GM21528 (cell line): ENCODE measurements around the gene CDRT15L2.
"Not testable (repeated sequence)": the region's sequence is repeated elsewhere in the genome, so short reads cannot be mapped to it uniquely, and the experiment has no call there.

Experiments
- ATAC-seq: cut with Tn5 transposase; IDR thresholded peaks from one replicate; pipeline ENCODE4 v1.9.1; 2021; ENCODE audit warnings: mild to moderate bottlenecking, moderate library complexity; ENCODE audit not compliant: unreplicated experiment, low FRiP score

Gene CDRT15L2

GRCh38 chr17:20579424-20579823 lies at the start of gene CDRT15L2:
Gene CDRT15L2, plus strand, starts transcription at chr17:20579724. Its CDS starts 20 bp downstream, at chr17:20579744.
- ATAC-seq = not testable (repeated sequence)

DNA sequence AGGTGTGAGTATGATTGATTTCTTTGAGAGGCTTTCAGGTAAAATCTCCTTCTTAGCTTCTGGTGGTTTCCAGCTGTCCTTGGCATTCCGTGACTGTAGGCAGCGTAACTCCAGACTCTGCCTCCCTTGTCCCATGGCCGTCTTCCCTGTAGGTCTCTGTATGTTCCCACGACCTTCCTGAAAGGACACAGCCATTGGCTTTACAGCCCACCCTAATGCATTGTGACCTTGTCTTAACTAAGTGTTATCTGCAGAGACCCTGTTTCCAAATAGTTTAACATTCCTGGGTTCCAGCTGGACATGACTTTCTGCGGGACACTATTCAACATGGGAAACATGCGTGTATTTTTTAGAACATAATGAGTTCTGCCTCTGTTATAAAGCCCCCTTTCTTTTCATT lies 49.4 kb upstream of the CDRT15L2 start:
- not testable (repeated sequence) for ATAC-seq

GRCh38 chr17:20532544-20533090 lies 46.9 kb upstream of the CDRT15L2 start:
- not testable (repeated sequence) for ATAC-seq

DNA sequence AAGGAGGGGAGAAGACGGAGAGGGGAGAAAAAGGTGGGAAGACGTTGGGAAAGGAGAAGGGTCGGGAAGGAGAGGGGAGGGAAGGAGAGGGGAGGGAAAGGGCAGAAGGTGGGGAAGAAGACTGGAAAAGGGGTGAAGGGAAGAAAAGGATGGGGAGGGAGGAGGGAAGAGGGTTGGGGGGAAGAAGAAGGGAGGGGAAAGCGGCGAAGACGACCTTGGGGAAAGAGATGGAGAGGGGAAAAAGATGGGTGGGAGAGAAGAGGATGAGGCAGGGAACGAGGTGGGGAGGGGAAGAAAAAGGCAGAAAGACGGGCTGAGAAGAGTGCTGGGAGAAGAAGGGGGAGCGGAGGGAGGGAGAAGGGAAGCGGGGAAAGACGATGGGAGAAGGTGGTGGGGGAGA lies 46.3 kb upstream of the CDRT15L2 start:
- ATAC-seq = not testable (repeated sequence)

DNA sequence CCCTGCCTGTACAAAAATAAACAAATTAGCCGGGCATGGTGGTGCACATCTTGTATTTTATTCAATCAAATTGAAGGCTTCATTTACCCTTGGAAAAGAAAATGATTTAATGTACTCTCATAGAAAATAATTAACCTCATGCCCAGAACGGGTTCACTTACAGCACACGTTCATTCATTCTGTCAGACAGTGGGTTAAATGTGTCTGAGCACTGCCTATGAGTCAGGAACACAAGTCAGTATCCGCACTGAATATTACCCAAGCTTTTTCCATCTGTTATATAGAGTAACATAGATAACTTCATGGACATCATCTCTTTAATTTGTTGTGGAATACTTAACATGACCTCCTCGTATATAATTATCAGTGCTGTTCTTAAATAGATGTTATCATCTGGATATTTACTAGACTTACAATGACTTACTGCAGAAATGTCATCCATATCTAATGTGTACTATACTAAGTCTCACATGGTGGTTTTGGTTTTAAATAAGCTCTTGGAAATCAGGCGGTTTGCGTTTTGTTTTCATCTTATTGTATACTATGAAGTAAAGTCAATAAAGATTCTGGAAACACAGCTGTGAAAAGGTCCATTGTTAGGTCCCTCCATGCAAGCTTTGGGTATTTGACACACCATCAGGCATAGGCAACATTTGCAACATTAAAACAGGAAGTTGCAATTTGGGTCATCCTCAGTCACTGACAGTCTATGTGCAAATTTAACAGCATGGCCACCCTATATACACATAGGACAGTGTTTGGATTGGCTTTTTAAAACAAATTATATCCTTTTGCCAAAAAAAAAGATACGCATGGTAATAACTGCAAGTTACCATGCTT lies 44.6 kb upstream of the CDRT15L2 start:
- not testable (repeated sequence) for ATAC-seq

- peak; percentile 96 for ATAC-seq
Measured at GRCh38 chr17:20540414-20540813, 39.1 kb upstream of the CDRT15L2 start.

DNA sequence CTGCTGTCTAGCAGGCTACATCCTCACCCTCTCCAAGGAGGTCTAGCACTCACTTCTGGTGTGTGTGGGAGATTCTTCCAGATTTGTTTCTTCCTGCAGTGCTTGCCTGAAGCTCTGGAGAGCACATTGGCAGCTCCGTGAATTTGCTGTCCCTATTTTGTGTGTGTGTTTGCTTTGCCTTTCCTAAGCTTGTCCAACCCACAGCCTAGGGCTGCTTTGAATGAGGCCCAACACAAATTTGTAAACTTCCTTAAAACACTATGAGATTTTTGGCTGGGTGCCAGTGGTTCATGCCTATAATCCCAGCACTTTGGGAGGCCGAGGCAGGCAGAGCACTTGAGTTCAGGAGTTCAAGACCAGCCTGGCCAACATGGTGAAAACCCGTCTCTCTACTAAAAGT lies 38.7 kb upstream of the CDRT15L2 start:
- not testable (repeated sequence) for ATAC-seq

GRCh38 chr17:20541853-20542546 lies 37.5 kb upstream of the CDRT15L2 start:
- not testable (repeated sequence) for ATAC-seq

DNA sequence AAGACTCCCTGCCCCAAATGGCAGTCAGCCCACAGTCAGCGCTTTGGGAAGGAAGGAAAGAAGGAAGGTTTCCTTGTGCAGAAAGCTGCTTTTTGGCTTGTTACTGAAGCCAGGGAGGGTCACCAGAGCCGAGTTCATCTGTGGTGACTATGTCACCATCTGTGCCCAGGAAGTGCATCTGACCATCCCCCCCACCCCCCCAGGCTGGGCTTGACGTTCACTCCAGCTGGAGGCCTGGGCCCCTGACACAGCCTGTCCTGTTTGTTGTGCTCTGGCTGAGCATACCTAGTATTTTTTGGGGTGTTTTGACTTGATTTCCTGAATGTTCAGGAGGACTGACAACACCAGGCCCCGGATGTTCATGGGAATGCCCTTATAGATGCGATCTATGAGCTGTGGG lies 31.6 kb upstream of the CDRT15L2 start:
- ATAC-seq = not testable (repeated sequence)

DNA sequence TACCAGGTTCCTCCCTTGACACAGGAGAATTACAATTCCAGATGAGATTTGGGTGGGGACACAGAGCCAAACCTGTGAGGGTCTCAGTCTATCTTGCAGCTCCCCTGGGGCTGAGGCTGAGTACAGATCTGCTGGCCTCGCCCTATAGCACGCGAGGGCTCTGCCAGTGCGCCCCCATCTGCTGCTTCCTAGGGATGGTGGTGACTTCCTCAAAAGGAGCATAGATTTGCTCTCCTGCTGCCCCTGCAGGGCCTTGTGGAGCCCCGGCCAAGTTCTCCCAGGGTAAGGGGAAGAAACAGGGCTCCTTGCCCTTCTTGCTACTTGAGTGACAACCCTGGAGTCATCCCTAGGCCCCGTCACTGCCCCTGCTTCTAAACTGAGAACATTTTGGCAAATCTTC lies 26.6 kb upstream of the CDRT15L2 start:
- not testable (repeated sequence) for ATAC-seq

GRCh38 chr17:20554728-20555127 lies 24.8 kb upstream of the CDRT15L2 start:
- ATAC-seq = not testable (repeated sequence)

DNA sequence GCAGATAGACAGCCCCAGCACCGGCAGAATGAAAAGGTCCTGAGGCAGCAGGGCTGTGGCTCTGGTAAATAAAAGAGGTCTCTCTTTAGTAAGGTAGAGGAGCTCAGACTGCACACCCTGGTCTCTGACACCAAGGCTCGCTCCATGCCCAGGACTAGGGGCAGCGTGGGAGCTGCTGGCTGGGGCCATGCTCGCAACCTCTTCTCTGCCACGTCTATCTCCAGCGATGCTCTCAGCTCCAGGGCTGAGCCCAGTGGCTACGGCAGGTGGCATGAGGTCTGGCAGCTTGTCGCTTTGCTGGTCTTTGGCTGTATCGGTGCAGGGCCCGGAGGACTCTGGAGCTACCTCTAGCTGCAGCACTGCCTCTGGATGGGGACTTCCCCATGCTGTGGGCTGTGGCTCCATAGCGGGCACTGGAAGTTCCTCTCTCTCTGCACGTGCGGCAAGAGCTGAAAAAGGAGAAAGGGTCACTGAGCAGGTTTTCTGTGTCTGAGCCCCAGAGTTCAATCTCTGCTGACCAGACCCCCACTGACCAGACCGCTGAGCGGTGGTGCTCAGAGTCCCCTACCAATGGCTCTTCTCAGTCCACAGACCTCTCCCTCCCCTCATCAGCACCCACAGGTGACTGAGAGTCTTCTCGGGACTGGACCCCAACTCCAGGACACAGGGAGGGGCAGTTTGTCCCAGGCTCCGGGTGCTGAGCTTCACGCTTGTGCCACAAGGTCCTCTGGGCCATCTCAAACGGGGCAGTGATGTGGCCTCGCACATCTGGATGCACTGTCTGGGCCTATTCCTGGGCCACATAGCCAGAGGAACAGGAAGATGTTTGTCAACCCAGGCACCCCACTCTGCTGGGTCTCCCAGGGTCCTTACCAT lies 24.2 kb upstream of the CDRT15L2 start:
- ATAC-seq = not testable (repeated sequence)

DNA sequence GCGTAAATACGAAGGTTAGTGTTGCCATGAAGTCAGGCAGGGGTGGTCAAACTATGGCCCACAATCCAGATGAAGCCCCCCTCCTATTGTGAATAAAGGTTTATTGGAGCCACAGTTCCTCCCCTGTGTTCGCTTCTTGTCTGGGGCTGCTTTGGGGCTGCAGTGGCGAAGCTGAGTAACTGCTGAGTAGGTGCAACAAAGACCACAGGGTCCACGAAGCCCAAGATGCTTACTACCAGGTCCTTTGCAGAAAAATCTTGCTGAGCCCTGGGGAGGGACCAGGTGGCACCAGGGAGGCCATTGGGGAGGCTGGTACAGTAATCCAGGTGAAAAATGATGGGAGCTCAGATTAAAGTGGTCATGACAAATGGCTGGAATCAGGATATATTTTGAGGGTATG lies 21.4 kb upstream of the CDRT15L2 start:
- ATAC-seq = not testable (repeated sequence)

GRCh38 chr17:20559018-20559417 lies 20.5 kb upstream of the CDRT15L2 start:
- not testable (repeated sequence) for ATAC-seq

- ATAC-seq = no peak
Measured at GRCh38 chr17:20562587-20562986, 16.9 kb upstream of the CDRT15L2 start.

GRCh38 chr17:20565245-20565644 lies 14.3 kb upstream of the CDRT15L2 start:
- ATAC-seq = not testable (repeated sequence)

DNA sequence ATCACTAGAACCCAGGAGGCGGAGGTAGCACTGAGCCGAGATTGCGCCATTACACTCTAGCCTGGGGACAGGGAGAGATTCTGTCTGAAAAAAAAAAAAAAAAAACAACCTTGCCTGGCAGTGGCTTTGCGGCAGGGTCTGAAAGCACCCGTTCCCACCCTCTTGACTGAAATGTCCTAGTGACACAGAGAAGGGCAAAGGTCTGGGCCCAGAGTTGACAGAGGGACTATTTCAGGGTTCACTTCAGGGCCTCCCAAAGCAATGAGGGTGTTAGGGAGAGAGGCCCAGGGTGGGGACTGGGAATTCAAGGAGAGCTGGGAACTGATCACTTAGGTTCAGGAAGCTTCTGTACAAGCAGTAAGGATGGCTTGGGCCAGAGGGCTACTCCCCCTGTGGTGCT lies 13.8 kb upstream of the CDRT15L2 start:
- no peak for ATAC-seq

- ATAC-seq = not testable (repeated sequence)
Measured at GRCh38 chr17:20566736-20567135, 12.8 kb upstream of the CDRT15L2 start.

- not testable (repeated sequence) for ATAC-seq
Measured at GRCh38 chr17:20567421-20567820, 12.1 kb upstream of the CDRT15L2 start.

DNA sequence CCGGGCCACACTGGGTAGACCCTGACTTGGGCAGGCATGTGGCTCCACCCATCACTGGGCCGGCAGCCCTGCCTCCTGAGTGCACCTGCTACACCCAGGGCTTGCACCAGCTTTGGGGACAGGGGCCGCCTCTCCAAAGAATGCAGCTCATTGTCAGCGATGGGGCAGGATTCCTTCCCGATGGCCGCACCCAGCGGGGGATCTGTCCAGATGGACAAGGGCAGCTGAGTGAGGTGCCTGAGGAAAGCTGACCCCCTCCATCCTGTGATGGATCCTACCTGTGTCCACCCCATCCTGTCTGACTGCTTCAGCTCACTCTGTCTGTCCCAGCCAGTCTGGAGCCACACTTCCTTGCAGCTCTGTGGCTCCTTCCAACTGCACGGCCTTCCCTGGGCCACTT lies 10.9 kb upstream of the CDRT15L2 start:
- ATAC-seq = not testable (repeated sequence)
